OCI-M2 (cell line): ENCODE results near the gene GIMD1.
"Not testable (repeated sequence)": the region's sequence is repeated elsewhere in the genome, so short reads cannot be mapped to it uniquely, and the experiment has no call there.

Experiments
- DNase-seq: peaks from one replicate; lab custom pipeline; 2025; ENCODE audit not compliant: unreplicated experiment; lab: John Stamatoyannopoulos, UW

GIMD1 gene

GRCh38 chr4:106368678-106369077, at the start of gene GIMD1:
GIMD1 (minus strand) TSS chr4:106368778; CDS start chr4:106367435, 1,343 bp downstream.
- no peak for DNase-seq

- DNase-seq = no peak
These were observed 45.8 kb upstream of the GIMD1 start for GRCh38 chr4:106414366-106414765.

GRCh38 chr4:106409901-106410889, 41.6 kb upstream of the GIMD1 start:
- DNase-seq = no peak

GRCh38 chr4:106408004-106408403, 39.4 kb upstream of the GIMD1 start:
- not testable (repeated sequence) for DNase-seq

GRCh38 chr4:106401157-106401556, 32.6 kb upstream of the GIMD1 start:
- DNase-seq = no peak

GRCh38 chr4:106398898-106399297, 30.3 kb upstream of the GIMD1 start:
- not testable (repeated sequence) for DNase-seq

GRCh38 chr4:106395582-106395981, 27.0 kb upstream of the GIMD1 start:
- no peak for DNase-seq

- no peak for DNase-seq
These were observed 17.3 kb upstream of the GIMD1 start for GRCh38 chr4:106385853-106386393.

- DNase-seq = no peak
These were observed 16.3 kb upstream of the GIMD1 start for GRCh38 chr4:106384878-106385277.

- no peak for DNase-seq
These were observed 11.6 kb upstream of the GIMD1 start for GRCh38 chr4:106380179-106380578.

GRCh38 chr4:106373026-106373425, 4.4 kb upstream of the GIMD1 start:
- DNase-seq = no peak

GRCh38 chr4:106371161-106371560, 2.6 kb upstream of the GIMD1 start:
- no peak for DNase-seq

GRCh38 chr4:106370214-106370613, 1.6 kb upstream of the GIMD1 start:
- DNase-seq = no peak

GRCh38 chr4:106369456-106370060, 980 bp upstream of the GIMD1 start:
- peak; percentile 7 for DNase-seq

- no peak for DNase-seq
These were observed 1.5 kb downstream of the GIMD1 start for GRCh38 chr4:106367072-106367471.

GRCh38 chr4:106366026-106366425, 2.6 kb downstream of the GIMD1 start:
- DNase-seq = no peak

GRCh38 chr4:106365613-106366012, 3.0 kb downstream of the GIMD1 start:
- no peak for DNase-seq

GRCh38 chr4:106364282-106364681, 4.3 kb downstream of the GIMD1 start:
- no peak for DNase-seq

GRCh38 chr4:106362086-106362825, 6.3 kb downstream of the GIMD1 start:
- no peak for DNase-seq

GRCh38 chr4:106358899-106359298, 9.7 kb downstream of the GIMD1 start:
- no peak for DNase-seq

- no peak for DNase-seq
These were observed 13.4 kb downstream of the GIMD1 start for GRCh38 chr4:106355193-106355592.
